ENCODE results near the gene UBR4.
A peak's percentile ranks its signal among the peaks of the same experiment; 100 is the strongest.

The UBR4 gene

DNA sequence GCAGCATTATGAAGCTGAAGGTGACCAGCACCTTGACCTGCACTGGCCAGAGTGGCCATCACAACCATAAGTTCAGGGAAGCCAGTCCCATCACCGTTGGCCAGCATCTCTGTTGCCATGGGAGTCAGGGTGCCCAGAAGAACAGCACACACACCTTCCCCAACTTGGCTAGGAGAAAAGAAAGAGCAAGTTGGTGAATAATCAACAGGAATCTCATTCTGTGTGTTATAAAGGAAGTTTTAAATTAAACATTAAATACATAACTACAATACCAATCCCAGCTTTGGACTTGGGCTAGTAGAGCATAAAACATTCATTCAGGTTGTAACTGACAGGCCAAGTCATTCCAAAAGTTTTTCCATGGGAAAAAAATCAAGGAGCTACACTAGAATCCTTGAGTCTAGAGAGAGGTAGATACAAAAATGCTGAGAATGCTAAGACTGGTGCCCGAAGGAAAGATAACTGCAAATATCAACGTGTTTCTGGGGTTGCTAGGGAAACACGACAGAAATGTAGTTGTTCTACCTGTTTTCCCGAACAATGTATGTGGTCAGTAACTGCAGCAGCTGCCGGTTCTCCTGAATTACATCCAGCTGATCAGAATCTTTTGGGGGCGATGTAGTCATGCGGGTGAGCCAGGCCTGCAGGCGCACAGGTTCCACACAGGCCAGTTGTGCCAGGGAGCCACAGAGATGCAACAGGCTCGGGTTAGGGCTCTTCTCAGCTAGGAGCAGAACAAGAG, 45.6 kb downstream of the UBR4 start:
- Histone ChIP-seq H3K4me2 (ENCODE audit: low read length) (peak overlapping the region; percentile 43), H3K36me3 (ENCODE audit: control insufficient read depth, insufficient read depth, low read length) (no peaks in the 10 kb centered on the region), H3K27ac (peak overlapping the region; percentile 70), H3K4me3 (ENCODE audit: low read depth, low read length) (peak overlapping the region; percentile 4), H3K27me3 (ENCODE audit: control insufficient read depth, insufficient read depth, low read length) (no peaks in the 10 kb centered on the region), H3K9me3 (ENCODE audit: control insufficient read depth, low read length) (no peaks in the 10 kb centered on the region), H2AFZ (no peak overlapping the region), H3K9ac (no peak overlapping the region), H3K79me2 (no peaks in the 10 kb centered on the region), H3K4me1 (no peaks in the 10 kb centered on the region)
- TF ChIP-seq CTCF (IDR thresholded peaks at IDR 0.05): no peak

- H2AFZ ChIP-seq: no peak overlapping the region
- no peaks in the 10 kb centered on the region for H3K36me3 ChIP-seq (ENCODE audit: control insufficient read depth, insufficient read depth, low read length)
- H3K9me3 ChIP-seq (ENCODE audit: control insufficient read depth, low read length): no peaks in the 10 kb centered on the region
- H3K4me2 ChIP-seq (ENCODE audit: low read length): no peak overlapping the region
- no peak overlapping the region for H3K4me3 ChIP-seq (ENCODE audit: low read depth, low read length)
- peak overlapping the region; percentile 70 for H3K27ac ChIP-seq
- no peaks in the 10 kb centered on the region for H3K27me3 ChIP-seq (ENCODE audit: control insufficient read depth, insufficient read depth, low read length)
- H3K4me1 ChIP-seq: no peaks in the 10 kb centered on the region
- no peak overlapping the region for H3K9ac ChIP-seq
- no peaks in the 10 kb centered on the region for H3K79me2 ChIP-seq
- TF ChIP-seq CTCF (IDR thresholded peaks at IDR 0.05): no peak
These were observed 46.8 kb downstream of the UBR4 start for GRCh38 chr1:19163261-19163660.

DNA sequence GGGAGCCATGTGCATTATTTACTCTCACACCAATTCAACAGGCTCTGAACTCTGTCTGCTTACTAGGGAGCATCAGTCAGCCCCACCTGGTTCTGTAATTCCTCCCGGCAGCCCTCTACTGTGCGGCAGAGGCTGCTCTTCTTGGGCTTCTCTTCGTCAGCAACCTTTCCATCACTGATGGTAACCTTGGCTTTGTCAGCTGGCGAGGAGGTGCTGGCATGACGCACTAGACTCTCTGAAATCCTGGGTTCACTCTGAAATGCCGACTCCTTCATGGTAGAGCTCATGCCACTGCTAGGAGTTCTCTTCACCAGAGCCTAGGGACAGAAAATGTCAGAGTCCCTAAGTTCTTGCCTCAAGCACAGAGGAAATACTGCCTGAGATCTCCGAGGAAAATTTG, 49.2 kb downstream of the UBR4 start:
- no peak overlapping the region for H3K9ac ChIP-seq
- no peak for TF ChIP-seq CTCF (IDR thresholded peaks at IDR 0.05)

DNA sequence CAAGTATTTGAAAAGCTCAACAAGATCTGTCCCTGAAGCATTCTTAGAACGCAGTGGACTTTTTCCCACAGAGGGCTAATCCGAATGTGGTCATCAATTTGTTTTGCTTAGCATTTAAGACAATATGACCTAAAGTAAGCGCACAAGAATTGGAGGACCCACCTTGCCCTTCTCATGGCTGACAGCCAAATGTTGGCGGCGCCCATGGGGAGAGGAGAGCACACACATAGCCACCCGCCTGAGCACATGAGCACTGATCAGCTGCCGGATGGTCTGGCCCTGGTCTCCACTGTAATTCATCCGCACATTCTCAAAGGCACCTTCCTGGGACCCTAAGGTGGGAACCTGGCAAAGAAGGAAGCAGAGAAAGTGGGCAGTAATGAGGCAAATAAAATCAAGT, 52.4 kb downstream of the UBR4 start:
- peak overlapping the region; percentile 29 for H3K27ac ChIP-seq
- no peaks in the 10 kb centered on the region for H3K9me3 ChIP-seq (ENCODE audit: control insufficient read depth, low read length)
- no peak overlapping the region for H3K4me2 ChIP-seq (ENCODE audit: low read length)
- H3K27me3 ChIP-seq (ENCODE audit: control insufficient read depth, insufficient read depth, low read length): no peaks in the 10 kb centered on the region
- H3K4me3 ChIP-seq (ENCODE audit: low read depth, low read length): no peak overlapping the region
- H3K36me3 ChIP-seq (ENCODE audit: control insufficient read depth, insufficient read depth, low read length): no peaks in the 10 kb centered on the region
- no peaks in the 10 kb centered on the region for H3K79me2 ChIP-seq
- H2AFZ ChIP-seq: no peak overlapping the region
- H3K4me1 ChIP-seq: no peaks in the 10 kb centered on the region
- H3K9ac ChIP-seq: no peak overlapping the region
- TF ChIP-seq CTCF (IDR thresholded peaks at IDR 0.05): no peak

More for the DNA sequence above, 49.2 kb downstream of the UBR4 start:
- no peak overlapping the region for H3K27ac ChIP-seq
- no peaks in the 10 kb centered on the region for H3K4me1 ChIP-seq
- H3K4me3 ChIP-seq (ENCODE audit: low read depth, low read length): no peak overlapping the region
- no peak overlapping the region for H2AFZ ChIP-seq
- no peaks in the 10 kb centered on the region for H3K9me3 ChIP-seq (ENCODE audit: control insufficient read depth, low read length)
- H3K27me3 ChIP-seq (ENCODE audit: control insufficient read depth, insufficient read depth, low read length): no peaks in the 10 kb centered on the region
- H3K79me2 ChIP-seq: no peaks in the 10 kb centered on the region
- H3K36me3 ChIP-seq (ENCODE audit: control insufficient read depth, insufficient read depth, low read length): no peaks in the 10 kb centered on the region
- H3K4me2 ChIP-seq (ENCODE audit: low read length): no peak overlapping the region

DNA sequence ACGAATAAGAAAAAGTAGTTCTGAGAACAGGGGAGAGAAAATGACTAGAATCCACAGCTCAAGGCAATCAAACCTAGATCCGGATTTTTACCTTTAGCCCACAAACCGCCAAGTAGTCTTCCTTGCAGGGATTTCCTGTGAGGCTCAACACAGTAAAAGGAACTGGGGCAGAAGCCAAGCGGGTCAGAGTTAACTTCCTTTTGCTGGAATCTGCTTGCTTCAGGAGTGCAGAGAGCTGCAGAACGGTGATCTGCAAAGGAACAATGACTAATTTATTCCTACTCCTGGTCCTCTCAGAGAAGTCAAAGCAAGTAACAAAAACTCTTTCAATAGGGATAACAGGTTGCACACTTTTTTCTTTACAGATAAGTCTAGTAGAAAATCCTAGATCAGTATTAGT, 53.4 kb downstream of the UBR4 start:
- H2AFZ ChIP-seq: no peak overlapping the region
- no peak overlapping the region for H3K4me2 ChIP-seq (ENCODE audit: low read length)
- no peaks in the 10 kb centered on the region for H3K4me1 ChIP-seq
- H3K27me3 ChIP-seq (ENCODE audit: control insufficient read depth, insufficient read depth, low read length): no peaks in the 10 kb centered on the region
- no peaks in the 10 kb centered on the region for H3K79me2 ChIP-seq
- no peak overlapping the region for H3K4me3 ChIP-seq (ENCODE audit: low read depth, low read length)
- no peaks in the 10 kb centered on the region for H3K36me3 ChIP-seq (ENCODE audit: control insufficient read depth, insufficient read depth, low read length)
- no peak for TF ChIP-seq CTCF (IDR thresholded peaks at IDR 0.05)
- no peak overlapping the region for H3K27ac ChIP-seq
- no peaks in the 10 kb centered on the region for H3K9me3 ChIP-seq (ENCODE audit: control insufficient read depth, low read length)
- no peak overlapping the region for H3K9ac ChIP-seq
